Measurements from ENCODE around the gene MGMT. TPM values are rescaled to one million over a fixed set of nuclear protein-coding genes. Genes with fewer than 3 reads are reported as not detected.

The MGMT gene
- total RNA-seq, 1 donor from 2014 or later = 19.4 TPM

- no peak for ATAC-seq
- Histone ChIP-seq H3K9me3 (no peaks in the 10 kb centered on the region), H3K4me3 (no peak overlapping the region), H3K27ac (no peak overlapping the region), H3K4me1 (no peaks in the 10 kb centered on the region), H3K36me3 (no peaks in the 10 kb centered on the region), H3K27me3 (no peaks in the 10 kb centered on the region)
- DNase-seq = no peak
- no peak for TF ChIP-seq CTCF (IDR thresholded peaks at IDR 0.05)
- intact Hi-C loops (cut with DNase I) = no loop called here
These were observed 325.1 kb downstream of the MGMT start for GRCh38 chr10:129792141-129792540.

- TF ChIP-seq CTCF (IDR thresholded peaks at IDR 0.05) = no peak
- DNase-seq (no peak), ATAC-seq (no peak)
- Histone ChIP-seq H3K27ac (no peak overlapping the region), H3K27me3 (no peaks in the 10 kb centered on the region), H3K9me3 (no peaks in the 10 kb centered on the region), H3K4me3 (no peak overlapping the region), H3K36me3 (no peaks in the 10 kb centered on the region), H3K4me1 (no peaks in the 10 kb centered on the region)
- intact Hi-C loops (cut with DNase I) = no loop called here
These were observed 325.8 kb downstream of the MGMT start for GRCh38 chr10:129792864-129793263.

GRCh38 chr10:129793479-129793878, 326.4 kb downstream of the MGMT start:
- no peaks in the 10 kb centered on the region for H3K4me1 ChIP-seq
- H3K9me3 ChIP-seq = no peaks in the 10 kb centered on the region
- no peak overlapping the region for H3K27ac ChIP-seq
- no peak for DNase-seq
- no peaks in the 10 kb centered on the region for H3K36me3 ChIP-seq
- no peak overlapping the region for H3K4me3 ChIP-seq
- no peak for ATAC-seq
- no peak for TF ChIP-seq CTCF (IDR thresholded peaks at IDR 0.05)
- intact Hi-C loops (cut with DNase I) = no loop called here
- H3K27me3 ChIP-seq = no peaks in the 10 kb centered on the region

- Histone ChIP-seq H3K36me3 (no peaks in the 10 kb centered on the region), H3K4me3 (no peak overlapping the region), H3K4me1 (no peaks in the 10 kb centered on the region), H3K27ac (no peak overlapping the region), H3K9me3 (no peaks in the 10 kb centered on the region), H3K27me3 (no peaks in the 10 kb centered on the region)
- no peak for TF ChIP-seq CTCF (IDR thresholded peaks at IDR 0.05)
- intact Hi-C loops (cut with DNase I) = no loop called here
- ATAC-seq (no peak), DNase-seq (no peak)
These were observed 327.0 kb downstream of the MGMT start for GRCh38 chr10:129793996-129794395.

- Histone ChIP-seq H3K9me3 (no peaks in the 10 kb centered on the region), H3K27ac (no peak overlapping the region), H3K27me3 (no peaks in the 10 kb centered on the region), H3K4me1 (no peaks in the 10 kb centered on the region), H3K4me3 (no peak overlapping the region), H3K36me3 (no peaks in the 10 kb centered on the region)
- DNase-seq = no peak
- TF ChIP-seq CTCF (IDR thresholded peaks at IDR 0.05) = no peak
- ATAC-seq = no peak
- intact Hi-C loops (cut with DNase I) = no loop called here
These were observed 329.8 kb downstream of the MGMT start for GRCh38 chr10:129796710-129797420.

GRCh38 chr10:129799942-129800341, 332.9 kb downstream of the MGMT start:
- DNase-seq (no peak), ATAC-seq (no peak)
- Histone ChIP-seq H3K27ac (no peak overlapping the region), H3K36me3 (no peaks in the 10 kb centered on the region), H3K9me3 (peaks cover 12% of the 10 kb centered on the region), H3K4me1 (no peaks in the 10 kb centered on the region), H3K27me3 (no peaks in the 10 kb centered on the region), H3K4me3 (no peak overlapping the region)
- TF ChIP-seq CTCF (IDR thresholded peaks at IDR 0.05) = no peak
- intact Hi-C loops (cut with DNase I) = no loop called here
